HG02938 (cell line): ENCODE data around the gene XPNPEP3.

ENCODE experiments used
- ATAC-seq: cut with Tn5 transposase; IDR thresholded peaks from one replicate; pipeline ENCODE4 v1.9.1; 2021; ENCODE audit warnings: mild to moderate bottlenecking, moderate library complexity; ENCODE audit not compliant: unreplicated experiment

Gene XPNPEP3

DNA sequence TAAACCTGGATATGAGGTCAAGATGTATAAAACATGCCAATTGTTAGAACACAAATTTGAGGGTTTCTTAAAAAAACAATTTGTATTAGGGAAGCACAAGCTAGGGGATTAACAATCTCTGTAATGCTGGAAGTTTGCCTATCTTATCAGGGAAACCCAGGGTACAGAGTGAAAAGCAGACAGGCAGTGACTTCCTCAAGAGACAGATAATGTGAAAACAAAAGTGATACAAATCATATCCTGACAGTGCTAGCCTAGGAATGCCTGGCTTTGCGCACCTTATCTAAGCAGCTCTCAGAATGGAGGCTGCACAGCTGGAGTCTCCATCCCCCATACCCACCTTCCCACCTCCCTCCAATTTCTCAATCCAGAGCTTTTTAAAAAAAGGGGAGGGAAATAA lies 71.7 kb downstream of the XPNPEP3 start:
- ATAC-seq, result no peak

DNA sequence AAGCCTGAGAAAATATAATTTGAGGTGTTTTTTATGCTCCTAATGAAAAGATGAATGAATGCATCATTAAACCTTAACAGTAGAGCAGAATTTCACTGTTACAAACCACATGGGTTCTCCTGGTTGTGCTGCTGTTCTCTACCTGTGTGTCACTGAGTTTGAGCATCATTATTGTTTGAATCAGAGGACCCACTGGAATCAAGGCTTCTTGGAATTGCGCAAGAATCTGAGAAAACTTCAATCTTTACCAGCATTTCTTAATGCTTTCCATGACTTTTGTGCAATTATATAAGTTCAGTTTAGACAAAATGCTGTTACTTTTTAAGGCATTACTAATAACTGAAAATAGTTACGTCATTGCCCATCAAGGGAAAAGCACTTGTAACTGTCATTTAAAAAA lies 75.4 kb downstream of the XPNPEP3 start:
- no peak for ATAC-seq

DNA sequence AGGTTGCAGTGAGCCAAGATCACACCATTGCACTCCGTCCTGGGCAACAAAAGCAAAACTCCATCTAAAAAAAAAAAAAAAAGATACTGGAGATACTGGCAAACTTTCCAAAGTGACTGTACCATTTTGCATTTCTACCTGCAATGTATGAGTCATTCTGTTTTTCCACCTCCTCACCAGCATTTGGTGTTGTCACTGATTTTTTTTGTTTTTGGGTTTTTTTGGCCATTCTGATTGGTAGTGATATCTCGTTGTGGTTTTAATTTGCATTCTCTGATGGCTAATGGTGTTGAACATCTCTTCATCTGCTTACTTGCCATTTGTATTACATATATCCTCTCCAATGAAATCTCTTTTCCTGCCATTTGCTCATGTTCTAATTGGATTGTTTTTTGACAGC lies 82.3 kb downstream of the XPNPEP3 start:
- ATAC-seq, result no peak

DNA sequence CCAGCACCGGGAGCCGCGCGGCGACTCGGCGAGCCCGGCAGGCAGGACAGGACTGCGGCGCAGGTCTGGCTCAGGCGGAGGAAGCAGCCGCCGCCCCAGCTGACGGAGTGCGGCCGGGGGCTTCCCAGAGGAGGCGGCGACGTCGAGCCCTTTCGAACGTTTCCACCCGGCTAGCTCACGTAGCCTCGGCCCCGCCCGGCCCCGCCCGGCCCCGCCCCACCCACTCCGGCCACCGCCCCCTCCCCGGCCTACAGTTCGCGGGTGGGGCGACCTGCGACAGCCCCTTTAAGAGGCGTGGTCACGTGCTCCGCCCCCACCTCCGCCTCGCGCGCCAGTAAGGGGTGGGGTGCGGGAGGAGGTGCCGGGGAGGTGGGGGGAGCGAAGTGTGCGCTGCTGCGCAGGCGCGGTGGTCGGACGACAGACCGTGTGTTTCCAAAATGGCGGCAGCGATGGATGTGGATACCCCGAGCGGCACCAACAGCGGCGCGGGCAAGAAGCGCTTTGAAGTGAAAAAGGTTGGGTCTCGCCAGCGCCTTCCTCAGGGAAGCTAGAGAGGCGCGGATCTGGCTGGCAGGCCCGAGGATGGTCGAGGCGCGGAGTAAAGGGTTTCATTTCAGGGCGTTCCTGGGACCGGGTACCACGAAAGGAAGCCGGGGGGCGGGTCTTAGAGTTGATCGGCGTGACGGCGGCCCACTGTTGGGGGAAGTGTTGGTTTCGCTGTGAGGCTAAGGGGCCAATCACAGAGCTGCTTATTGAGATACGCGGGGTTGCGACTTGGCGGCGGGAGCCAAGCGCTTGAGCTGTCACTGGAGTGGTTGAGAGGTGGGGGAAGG lies 94.2 kb downstream of the XPNPEP3 start, which contains the start of gene RBX1:
RBX1 (plus strand) TSS at position 417 of the 833 bp plus-strand sequence; CDS start at position 438, 21 bp downstream.
- peak; percentile 77 for ATAC-seq

DNA sequence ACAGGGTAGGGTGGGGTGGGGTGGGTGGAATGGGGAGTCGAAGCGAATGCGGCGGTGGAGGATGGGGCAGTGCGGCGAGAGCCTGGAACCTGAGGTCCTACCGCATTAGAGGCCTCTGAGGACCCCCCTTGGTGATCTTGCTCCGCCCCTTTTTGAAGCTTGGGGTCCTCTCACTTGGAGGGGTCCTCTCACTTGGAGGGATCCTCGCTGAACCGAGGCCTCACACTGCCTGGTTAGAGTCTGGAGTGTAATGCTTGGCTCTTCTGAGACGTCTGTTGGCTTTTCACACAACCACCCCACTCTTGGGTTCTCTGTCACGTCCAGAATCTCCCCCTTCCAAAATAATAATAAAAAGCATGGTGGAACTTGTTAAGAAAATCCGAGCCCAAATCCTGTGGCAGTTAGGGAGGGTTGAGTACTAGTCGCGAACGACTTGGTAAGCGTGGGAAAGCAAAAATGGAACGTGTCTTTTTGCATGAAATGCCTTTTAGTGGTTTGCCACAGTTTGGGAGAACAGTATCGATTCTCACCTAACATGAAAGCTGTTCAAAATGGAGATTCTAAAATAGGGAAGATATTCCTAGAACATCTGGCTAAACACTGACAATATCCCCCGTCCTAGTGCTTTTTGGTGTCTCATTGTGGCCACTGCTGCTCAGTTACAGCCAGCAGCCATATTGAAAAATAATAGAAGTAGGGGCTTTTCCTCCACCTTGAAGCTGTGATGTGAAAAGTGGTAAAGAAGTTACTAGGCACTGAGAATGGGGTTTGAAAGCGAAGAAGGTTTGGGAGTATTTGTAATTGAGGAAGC lies 95.1 kb downstream of the XPNPEP3 start:
- peak; percentile 6 for ATAC-seq

DNA sequence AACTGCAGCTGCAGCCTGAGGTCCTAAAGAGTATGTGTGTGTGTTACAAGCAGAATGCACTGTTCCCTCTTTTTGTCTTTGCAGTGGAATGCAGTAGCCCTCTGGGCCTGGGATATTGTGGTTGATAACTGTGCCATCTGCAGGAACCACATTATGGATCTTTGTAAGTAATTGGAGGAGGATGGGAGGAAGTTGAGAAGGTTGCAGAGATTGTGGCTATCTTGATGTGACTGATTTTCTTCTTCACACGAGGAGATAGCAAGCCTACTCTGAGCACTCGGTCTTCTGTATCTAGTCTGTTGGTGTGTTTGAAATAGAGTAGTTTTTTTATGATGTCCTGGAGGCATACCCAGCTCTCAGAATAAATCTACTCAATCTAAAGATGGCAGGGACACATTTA lies 96.5 kb downstream of the XPNPEP3 start:
- no peak for ATAC-seq

DNA sequence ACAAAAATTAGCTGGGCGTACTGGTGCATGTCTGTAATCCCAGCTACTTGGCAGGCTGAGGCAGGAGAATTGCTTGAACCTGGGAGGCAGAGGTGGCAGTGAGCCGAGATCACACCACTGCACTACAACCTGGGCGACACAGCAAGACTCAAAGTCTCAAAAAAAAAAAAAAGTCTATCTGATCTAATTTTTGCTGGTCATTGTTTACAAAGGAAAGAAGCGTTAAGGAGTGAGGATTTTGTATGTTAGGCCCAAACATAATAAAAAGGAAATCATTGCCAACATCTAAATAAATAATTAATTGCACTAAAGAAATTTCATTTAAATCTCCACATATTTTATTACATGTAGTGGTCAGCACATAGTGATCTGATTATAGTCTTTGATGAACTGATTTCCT lies 97.2 kb downstream of the XPNPEP3 start:
- ATAC-seq, result no peak

DNA sequence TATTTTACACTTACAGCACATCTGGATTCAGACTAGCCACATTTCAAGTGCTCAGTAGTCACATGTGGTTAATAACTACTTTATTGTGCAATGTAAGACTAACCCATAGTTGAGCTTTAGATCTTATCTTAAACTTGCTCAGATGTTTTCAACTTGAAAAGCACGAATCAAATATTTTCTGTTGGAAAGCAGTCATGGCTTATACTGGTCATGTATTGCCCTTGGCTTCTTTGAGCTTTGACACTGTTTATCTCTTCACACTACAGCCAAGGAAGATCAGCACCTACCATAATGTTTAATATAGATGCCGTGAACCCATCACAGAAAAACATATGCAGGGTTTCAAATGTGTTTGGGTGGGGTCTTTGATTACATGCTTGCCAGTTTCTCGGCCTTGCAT lies 98.6 kb downstream of the XPNPEP3 start:
- ATAC-seq, result no peak

DNA sequence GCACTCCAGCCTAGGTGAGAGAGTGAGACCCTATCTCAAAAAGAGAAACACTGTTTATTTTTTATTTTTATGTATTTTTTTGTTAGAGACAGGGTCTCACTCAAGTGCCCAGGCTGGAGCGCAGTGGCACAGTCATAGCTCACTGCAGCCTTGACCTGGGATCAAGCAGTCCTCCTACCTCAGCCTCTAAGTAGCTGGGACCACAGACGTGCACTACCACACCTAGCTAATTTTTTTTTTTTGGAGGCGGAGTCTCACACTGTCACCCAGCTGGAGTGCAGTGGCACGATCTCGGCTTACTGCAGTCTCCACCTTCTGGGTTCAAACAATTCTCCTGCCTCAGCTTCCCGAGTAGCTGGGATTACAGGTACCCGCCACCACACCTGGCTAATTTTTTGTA lies 100.7 kb downstream of the XPNPEP3 start:
- ATAC-seq, result no peak

DNA sequence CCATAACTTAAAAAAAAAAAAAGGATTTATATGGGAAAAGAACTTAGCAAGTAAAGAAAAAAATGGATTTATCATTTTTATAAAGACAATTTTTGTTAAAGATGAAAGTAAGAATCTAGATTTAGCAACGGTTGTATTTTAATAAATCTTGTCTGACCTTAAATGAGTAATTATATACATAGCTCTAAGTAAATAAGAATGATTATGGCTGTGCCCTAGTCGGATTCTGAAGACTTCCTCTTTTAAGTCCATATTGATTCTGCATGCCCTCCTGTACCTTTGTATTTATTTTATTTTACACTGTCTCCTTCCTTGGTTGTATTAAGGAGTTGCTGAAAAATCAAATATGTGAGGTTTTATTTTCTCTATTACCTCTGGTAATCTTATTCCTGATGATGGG lies 101.4 kb downstream of the XPNPEP3 start:
- no peak for ATAC-seq

DNA sequence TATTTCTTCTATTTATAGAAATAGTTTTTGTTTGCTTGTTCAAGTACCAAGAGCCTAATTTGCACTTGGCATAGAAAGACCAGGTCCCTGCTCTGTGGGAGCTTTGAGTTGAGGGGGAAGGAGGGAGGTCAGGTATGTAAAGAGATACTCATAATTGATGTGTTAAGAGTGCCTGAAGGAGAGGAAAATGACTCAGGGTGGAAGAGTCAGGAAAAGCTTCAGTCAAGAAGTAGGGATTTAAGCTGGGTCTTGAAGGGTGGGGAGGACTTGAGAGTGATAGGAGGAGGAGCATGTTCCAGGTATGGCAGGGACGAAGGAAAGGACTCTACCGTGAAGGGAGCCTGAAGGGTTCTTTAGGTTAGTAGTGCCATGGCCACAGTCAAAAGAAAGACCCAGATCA lies 103.2 kb downstream of the XPNPEP3 start:
- ATAC-seq, result no peak

DNA sequence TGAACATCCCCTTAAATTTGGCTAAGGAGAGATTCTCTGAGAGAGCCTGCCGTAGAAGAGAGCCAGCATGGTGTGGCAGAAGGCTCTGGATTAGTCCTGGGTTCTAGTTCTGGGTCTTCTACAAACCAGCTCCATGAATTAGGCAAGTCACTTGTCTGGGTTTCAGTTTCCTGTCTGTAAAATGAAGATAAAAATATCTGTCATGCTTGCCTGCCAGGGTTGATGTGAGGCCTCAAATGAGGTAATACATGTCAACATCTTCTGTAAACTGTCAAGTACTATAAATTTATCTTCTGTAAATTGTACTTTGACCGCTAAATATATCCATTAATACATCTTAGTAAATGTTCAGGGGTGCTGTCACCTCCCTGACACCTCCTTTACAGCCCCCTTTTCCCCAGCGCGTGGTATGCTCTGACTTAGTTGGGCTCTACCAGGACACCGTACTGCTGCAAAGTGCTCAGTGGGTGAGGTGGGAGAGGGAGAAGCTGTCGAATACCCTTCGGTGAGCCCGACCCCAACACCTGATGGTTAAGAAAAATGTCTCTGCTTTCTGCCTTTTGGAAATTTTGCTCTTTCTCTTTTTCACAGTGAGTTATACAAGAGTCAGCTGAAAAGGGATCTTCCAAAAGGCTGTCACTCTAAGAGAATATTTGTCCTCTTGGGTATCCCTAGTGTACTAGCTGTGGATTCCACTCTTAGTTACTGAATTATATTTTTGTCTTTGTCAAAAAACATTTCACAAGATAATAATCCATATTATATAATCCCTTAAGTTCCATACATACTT lies 109.2 kb downstream of the XPNPEP3 start:
- ATAC-seq, result no peak

DNA sequence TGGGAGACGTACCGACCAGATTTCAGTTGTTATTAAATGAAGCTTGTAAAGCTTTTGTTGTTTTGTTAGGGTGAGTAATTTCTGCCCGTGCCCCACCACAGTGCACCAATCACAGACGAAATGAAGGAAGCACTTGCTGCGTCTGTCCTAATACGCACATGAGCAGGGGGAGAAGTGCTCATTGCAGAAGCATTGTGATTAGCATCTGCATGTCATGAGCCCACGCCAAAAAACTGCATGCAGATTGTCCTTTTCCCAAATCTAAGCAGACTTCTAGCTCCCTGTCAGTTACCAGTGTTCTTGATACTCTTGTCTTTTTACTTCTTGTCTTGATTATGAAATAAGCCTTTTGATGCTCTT lies 109.8 kb downstream of the XPNPEP3 start:
- ATAC-seq, result no peak

DNA sequence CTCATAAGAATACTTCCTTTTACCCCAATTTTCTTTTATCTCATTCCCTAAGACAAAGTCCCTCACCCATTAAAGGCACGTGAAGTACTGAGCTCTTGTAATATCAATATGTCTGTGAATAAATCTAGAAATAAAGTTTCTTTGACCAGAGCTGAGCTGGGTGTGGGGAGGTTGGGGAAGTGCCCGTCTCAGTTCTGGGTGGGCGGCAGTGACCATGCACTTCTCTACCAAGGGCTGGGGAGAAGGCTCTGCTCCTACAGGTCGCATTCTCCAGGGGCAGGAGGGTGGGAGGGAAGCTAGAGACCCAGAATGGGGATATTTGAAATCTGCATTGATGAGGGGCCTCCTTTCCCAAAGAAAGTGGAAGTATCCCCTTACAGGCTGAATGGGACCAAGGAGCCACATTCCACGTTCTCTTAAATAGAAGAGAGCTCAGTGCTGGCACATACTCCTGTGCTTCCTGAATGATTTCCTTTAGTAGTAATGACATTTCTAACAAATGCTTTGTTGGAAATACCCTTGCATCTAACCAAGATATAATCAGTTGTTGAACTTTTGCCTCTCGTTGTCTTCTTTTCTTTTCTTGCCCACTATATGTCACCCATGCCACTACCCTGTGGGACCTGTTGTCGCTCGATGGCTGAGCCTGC lies 110.3 kb downstream of the XPNPEP3 start:
- no peak for ATAC-seq

DNA sequence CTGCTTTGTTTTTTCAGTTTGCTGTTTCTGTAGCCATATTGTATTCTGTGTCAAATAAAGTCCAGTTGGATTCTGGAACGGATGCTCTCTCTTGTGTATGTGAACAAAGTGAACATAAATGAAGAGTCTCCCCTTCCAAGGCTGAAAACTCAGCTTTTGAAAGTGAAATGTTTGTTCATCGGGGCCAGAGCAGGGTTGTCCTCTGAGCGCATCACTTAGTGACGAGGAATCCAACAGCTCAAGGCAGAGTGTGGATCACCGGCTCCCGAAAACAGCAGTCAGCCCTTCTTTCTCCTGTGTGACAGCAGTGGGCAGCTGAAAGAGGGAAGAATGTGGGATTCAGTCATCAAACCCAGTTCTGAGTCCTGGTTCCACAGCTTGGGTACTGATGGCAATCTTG lies 115.6 kb downstream of the XPNPEP3 start:
- no peak for ATAC-seq

DNA sequence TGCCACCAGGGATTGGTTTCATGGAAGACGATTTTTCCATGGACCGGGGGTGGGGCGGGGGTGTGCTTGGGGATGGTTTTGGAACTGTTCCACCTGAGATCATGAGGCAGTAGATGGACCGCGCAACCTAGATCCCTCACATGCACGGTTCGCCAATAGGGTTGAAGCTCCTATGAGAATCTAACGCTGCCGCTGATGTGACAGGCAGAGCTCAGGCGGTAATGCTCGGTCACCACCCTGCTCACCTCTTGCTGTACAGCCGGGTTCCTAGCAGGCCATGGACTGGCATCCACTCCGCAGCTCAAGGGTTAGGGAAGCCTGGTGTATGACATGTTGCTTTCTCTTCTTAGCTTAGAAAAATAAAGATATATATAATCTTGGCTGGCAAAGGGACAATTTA lies 116.2 kb downstream of the XPNPEP3 start:
- ATAC-seq, result no peak

DNA sequence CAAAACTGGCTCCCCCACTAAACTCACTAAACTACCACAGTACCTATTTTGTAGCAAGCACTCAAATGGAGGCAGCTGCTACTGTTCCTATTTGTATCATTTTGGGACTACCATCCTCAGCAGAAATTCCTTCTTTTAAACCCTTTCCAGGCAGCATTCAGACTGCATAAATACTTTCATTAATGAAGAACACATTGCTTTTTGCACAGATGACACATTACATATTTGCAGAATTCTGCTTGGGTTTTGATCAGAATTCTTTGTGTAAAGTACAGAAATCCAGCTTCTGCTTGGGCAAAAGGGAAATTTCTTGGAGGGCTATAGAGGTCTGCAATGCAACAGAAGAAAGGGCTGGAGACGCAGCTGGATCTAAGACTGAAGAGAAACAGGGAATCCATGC lies 118.4 kb downstream of the XPNPEP3 start:
- no peak for ATAC-seq

DNA sequence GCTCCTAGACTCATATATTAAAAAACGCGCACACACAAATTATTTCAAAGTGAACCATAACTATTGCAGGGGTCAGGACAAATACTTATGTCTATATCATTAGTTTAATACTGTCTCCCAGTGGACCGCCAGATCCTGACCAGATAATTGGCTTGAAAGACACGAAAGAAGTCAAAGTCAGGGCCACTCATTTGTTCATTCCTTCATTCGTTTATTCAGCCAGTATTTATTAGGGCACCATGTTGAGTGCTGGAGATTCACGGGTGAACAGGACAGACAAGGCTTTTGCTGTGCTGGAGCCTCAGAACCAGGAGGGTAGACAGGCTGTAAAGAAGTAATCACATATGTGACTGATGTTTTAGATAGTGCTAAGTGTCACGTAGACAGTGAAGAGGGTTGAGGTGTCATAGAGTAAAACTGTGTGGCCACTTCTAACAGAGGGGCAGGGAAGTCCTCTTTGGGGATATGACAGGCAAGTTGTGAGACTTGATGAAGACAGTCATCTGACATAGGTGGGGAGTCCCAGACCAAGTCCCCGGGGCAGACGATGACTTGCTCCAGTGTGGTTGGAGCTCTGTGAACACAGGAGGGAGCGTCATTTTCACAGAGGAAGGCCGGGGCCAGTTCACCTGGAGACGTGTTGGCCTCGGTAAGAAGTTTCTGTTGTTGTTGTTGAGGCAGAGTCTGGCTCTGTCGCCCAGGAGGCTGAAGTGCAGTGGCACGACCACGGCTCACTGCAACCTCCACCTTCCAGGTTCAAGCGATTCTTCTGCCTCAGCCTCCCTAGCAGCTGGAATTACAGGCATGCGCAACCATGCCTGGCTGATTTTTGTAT lies 120.1 kb downstream of the XPNPEP3 start:
- no peak for ATAC-seq

DNA sequence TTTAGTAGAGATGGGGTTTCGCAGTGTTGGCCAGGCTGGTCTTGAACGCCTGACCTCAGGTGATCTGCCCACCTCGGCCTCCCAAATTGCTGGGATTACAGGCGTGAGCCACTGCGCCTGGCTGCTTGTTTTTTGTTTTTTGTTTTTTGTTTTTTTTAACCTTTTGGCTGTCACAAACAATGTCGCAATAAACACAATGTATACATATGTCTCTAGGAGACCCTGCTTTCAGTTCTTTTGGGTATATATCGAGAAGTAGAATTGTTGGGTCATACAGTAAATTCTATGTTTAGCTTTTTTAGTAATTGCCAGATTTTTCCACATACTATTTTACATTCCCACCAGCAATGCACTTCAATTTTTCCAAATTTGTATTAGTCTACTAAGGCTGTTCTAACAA lies 122.2 kb downstream of the XPNPEP3 start:
- ATAC-seq, result no peak

DNA sequence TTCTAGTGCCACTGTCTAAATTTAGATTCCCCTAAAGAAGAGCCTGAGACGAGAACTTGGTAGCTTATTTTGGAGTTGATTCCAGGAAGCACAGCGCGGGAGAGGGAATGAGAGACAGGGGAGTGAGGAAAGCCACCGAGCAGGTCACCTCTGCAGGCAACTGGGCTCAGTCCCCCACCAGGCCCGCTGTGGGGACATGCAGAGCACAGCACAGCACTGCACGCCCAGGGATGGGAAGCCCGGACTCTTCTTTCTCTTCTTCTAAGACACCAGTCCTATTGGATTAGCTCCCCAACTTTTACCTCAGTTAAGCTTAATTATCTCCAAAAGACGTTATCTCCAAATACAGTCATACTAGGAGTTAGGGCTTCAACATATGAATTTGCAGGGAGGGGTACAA lies 122.9 kb downstream of the XPNPEP3 start:
- ATAC-seq, result no peak
